ENCODE results near the gene ABCF1.

ABCF1 gene

GRCh38 chr6:30612213-30612612 is 41.0 kb downstream of the ABCF1 start:
- H3K9me3 ChIP-seq (ENCODE audit: insufficient read depth, low read length, severe bottlenecking) = no peaks in the 10 kb centered on the region
- no peak for ATAC-seq (ENCODE audit: insufficient read depth, low read depth)
- H3K4me2 ChIP-seq (ENCODE audit: insufficient read depth, low read length) = no peak overlapping the region
- no peak overlapping the region for H2AFZ ChIP-seq (ENCODE audit: low read depth, low read length)
- H3K9ac ChIP-seq (ENCODE audit: low read depth, low read length) = no peak overlapping the region; the same call in 1 of the 2 replicates
- H4K20me1 ChIP-seq (ENCODE audit: insufficient read depth, low read length) = peaks cover 28% of the 10 kb centered on the region
- DNase-seq = no peak
- H3K36me3 ChIP-seq (ENCODE audit: insufficient read depth, low read length) = peaks cover 75% of the 10 kb centered on the region
- no peak overlapping the region for H3K4me3 ChIP-seq (ENCODE audit: low read depth in 1 of 2, low read length in 2 of 2)
- H3K79me2 ChIP-seq (ENCODE audit: insufficient read depth, low read length) = peaks cover 76% of the 10 kb centered on the region
- peaks cover 22% of the 10 kb centered on the region for H3K4me1 ChIP-seq (ENCODE audit: insufficient read depth, low read length)
- H3K27ac ChIP-seq (ENCODE audit: low read length) = no peak overlapping the region
- TF ChIP-seq EZH2 (IDR thresholded peaks at IDR 0.05; ENCODE audit: borderline replicate concordance, low read depth, low read length, severe bottlenecking) (no peak), CTCF (IDR thresholded peaks at IDR 0.05; ENCODE audit: borderline replicate concordance, extremely low read depth, low read length, poor library complexity, severe bottlenecking) (peak; percentile 43)
- H3K27me3 ChIP-seq (ENCODE audit: insufficient read depth, low read length, poor library complexity) = no peaks in the 10 kb centered on the region

- Histone ChIP-seq H3K9ac (ENCODE audit: low read depth, low read length) (no peak overlapping the region; the same call in 1 of the 2 replicates), H2AFZ (ENCODE audit: low read depth, low read length) (no peak overlapping the region), H3K27ac (ENCODE audit: low read length) (no peak overlapping the region), H3K36me3 (ENCODE audit: insufficient read depth, low read length) (peaks cover 70% of the 10 kb centered on the region), H3K79me2 (ENCODE audit: insufficient read depth, low read length) (peaks cover 77% of the 10 kb centered on the region), H3K4me3 (ENCODE audit: low read depth in 1 of 2, low read length in 2 of 2) (no peak overlapping the region), H3K4me2 (ENCODE audit: insufficient read depth, low read length) (no peak overlapping the region), H3K9me3 (ENCODE audit: insufficient read depth, low read length, severe bottlenecking) (no peaks in the 10 kb centered on the region), H3K4me1 (ENCODE audit: insufficient read depth, low read length) (peaks cover 22% of the 10 kb centered on the region), H4K20me1 (ENCODE audit: insufficient read depth, low read length) (peaks cover 24% of the 10 kb centered on the region), H3K27me3 (ENCODE audit: insufficient read depth, low read length, poor library complexity) (no peaks in the 10 kb centered on the region)
- TF ChIP-seq EZH2 (IDR thresholded peaks at IDR 0.05; ENCODE audit: borderline replicate concordance, low read depth, low read length, severe bottlenecking) (no peak), CTCF (IDR thresholded peaks at IDR 0.05; ENCODE audit: borderline replicate concordance, extremely low read depth, low read length, poor library complexity, severe bottlenecking) (no peak)
- no peak for ATAC-seq (ENCODE audit: insufficient read depth, low read depth)
- DNase-seq = no peak
Observed at GRCh38 chr6:30612687-30613248, 41.5 kb downstream of the ABCF1 start.

- H3K36me3 ChIP-seq (ENCODE audit: insufficient read depth, low read length) = peaks cover 63% of the 10 kb centered on the region
- no peak overlapping the region for H3K4me3 ChIP-seq (ENCODE audit: low read depth in 1 of 2, low read length in 2 of 2)
- no peak for DNase-seq
- H3K9me3 ChIP-seq (ENCODE audit: insufficient read depth, low read length, severe bottlenecking) = no peaks in the 10 kb centered on the region
- peak overlapping the region; percentile 95; the same call in 1 of the 2 replicates for H3K27ac ChIP-seq (ENCODE audit: low read length)
- 0 out of 2 replicates have a peak overlapping the region, but pooled peaks have one; percentile 96 for H3K9ac ChIP-seq (ENCODE audit: low read depth, low read length)
- H3K4me1 ChIP-seq (ENCODE audit: insufficient read depth, low read length) = peaks cover 25% of the 10 kb centered on the region
- peak overlapping the region; percentile 72; the same call in 1 of the 2 replicates for H3K4me2 ChIP-seq (ENCODE audit: insufficient read depth, low read length)
- ATAC-seq (ENCODE audit: insufficient read depth, low read depth) = no peak
- peaks cover 24% of the 10 kb centered on the region for H4K20me1 ChIP-seq (ENCODE audit: insufficient read depth, low read length)
- no peaks in the 10 kb centered on the region for H3K27me3 ChIP-seq (ENCODE audit: insufficient read depth, low read length, poor library complexity)
- no peak for TF ChIP-seq EZH2 (IDR thresholded peaks at IDR 0.05; ENCODE audit: borderline replicate concordance, low read depth, low read length, severe bottlenecking)
- TF ChIP-seq CTCF (IDR thresholded peaks at IDR 0.05; ENCODE audit: borderline replicate concordance, extremely low read depth, low read length, poor library complexity, severe bottlenecking) = no peak
- H2AFZ ChIP-seq (ENCODE audit: low read depth, low read length) = no peak overlapping the region
- peaks cover 84% of the 10 kb centered on the region for H3K79me2 ChIP-seq (ENCODE audit: insufficient read depth, low read length)
Observed at GRCh38 chr6:30613251-30614043, 42.2 kb downstream of the ABCF1 start.

Data from DND-41 (cell line).